GM08714 (cell line): Measurements from ENCODE around the gene DNAJA3.

ENCODE experiments used
- H3K4me3 ChIP-seq: fragments of 200-500 bp; sonication (Bioruptor generic); 2 replicates; pipeline ENCODE4 v1.5.1; 2014; ENCODE audit warnings: mild to moderate bottlenecking, low read length, inconsistent platforms
- ZNF274 ChIP-seq: IDR thresholded peaks from 2 replicates; pipeline ENCODE4 v1.6.1; 2012; ENCODE audit warnings: mild to moderate bottlenecking, low read depth, low read length

The DNAJA3 gene

DNA sequence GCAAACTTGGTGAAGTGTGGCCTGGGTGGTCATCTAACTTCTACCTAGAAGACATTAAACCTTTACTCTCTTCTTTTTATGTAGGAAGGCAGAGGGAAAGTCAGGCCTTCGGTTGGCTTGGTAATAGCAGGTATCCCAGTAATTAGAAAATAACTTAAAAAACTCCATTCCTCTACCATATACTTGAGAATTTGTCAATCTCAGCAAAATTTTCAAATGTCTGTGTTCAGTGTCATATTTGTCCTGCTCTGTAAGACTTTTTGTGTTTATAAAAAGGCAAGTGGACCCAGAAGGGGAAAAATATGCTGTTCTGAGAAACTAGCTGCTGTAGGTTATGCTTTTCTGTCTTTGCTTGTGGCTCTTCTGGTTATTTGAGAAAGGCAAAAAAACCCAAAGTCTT is 56.3 kb downstream of the DNAJA3 start:
- no peak for TF ChIP-seq ZNF274
- no peak overlapping the region for H3K4me3 ChIP-seq

DNA sequence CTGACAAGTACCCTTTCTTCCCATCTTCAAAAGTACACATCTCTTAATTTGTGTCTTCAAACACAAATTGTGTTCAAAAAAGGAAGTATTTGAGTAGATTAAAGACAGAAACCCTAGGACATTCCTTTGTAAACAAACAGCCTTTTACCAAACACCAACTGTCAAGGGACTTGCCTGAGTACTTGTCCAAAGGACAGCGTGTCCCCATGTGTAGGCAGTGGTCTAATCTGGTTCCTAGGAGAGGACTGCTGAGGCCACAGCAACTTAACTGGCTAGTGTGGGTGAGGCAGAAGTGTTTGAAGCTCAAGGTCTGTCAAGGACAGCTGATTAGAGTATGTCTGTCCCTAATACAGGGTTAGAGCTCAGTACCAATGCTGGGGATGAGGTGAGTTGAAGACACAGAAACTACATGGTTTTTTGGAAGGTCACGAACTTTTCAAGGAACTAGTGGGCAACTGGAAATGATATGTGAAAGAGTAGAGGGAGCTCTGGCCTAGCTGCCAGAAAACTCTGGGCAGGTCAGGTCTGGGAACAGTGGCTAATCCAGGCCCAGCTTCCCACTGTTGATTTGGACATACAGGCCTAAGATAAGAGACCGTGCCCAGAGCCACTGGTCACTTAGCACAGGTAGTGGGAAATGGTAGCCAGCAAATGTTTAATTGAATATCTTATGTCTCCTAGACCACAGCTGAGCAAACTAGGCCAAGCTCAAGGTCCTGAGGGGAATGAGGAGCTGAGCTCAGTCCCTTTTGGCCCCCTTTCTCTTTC is 60.6 kb downstream of the DNAJA3 start:
- no peak overlapping the region for H3K4me3 ChIP-seq
- no peak for TF ChIP-seq ZNF274

DNA sequence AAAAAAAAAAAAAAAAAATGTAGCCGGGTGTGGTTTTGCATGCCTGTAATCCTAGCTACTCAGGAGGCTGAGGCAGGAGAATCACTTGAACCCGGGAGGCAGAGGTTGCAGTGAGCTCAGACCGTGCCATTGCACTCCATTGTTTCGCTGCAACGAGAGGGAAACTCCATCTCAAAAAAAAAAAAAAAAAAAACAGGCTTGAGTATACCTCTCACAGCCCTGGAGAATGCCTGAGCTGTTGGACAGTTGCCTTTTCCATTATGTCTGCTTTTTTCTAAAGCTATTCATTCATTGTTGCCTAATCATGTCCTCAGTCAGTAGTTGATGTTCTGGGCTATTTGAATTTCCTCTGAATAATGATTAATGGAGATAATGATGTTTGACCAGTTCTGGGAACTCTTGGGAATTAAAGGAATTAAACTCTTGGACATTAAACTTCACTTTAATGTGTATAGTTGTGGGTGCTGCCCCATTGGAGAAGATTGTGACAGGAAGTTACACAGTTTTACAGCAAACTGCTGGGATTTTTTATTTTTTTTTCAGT is 62.4 kb downstream of the DNAJA3 start:
- H3K4me3 ChIP-seq: no peak overlapping the region
- no peak for TF ChIP-seq ZNF274

DNA sequence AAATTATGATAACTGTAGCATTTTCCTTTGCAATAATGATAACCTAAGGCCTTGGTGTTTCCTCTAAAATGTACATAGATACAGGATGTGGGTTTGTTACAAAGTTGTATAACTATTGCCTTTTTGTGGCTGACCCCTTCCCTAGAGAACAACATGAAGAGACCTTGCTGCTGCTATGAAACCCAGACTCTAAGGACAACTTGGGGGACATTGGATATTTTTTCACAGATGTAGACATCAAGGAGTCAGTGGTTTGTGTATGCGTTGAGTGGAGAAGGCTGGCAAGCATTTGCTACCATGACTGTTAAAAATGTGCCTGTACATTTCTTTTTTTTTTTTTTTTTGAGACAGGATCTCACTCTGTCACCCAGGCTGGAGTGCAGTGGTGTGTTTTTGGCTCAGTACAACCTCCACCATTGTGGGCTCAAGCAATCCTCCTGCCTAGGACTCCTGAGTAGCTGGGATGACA is 62.9 kb downstream of the DNAJA3 start:
- H3K4me3 ChIP-seq: no peak overlapping the region
- TF ChIP-seq ZNF274: no peak

DNA sequence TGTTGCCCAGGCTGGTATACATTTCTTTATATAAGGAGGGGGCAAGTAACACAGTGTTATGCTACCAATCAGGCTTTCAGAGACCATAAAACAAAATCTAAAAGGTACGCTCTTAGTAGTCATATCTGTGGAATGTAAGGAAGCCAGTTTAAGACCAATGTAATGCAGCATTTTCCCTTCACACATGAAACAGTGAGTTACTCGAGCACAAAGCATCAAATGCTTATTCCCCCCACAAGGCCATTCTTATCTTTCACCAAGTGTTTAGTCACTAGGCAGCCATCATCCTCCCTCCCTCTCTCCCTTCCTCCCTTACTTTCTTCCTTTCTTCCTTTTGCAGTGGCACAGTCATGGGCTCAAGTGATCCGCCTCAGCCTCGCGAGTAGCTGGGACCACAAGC is 63.4 kb downstream of the DNAJA3 start:
- H3K4me3 ChIP-seq: no peak overlapping the region
- TF ChIP-seq ZNF274: no peak

DNA sequence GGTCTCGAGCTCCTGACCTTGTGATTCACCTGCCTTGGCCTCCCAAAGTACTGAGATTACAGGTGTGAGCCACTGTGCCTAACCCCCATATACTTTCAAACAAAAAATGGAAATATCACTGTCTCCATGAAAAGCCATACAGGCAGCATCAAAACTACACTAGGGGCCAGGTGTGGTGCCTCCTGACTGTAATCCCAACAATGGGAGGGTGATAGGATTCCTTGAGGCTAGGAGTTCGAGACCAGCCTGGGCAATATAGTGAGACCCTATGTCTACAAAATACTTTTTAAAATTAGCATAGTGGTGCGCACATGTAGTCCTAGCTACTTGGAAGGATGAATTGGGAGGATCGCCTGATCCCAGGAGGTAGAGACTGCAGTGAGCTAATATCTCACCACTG is 66.2 kb downstream of the DNAJA3 start:
- TF ChIP-seq ZNF274: no peak
- H3K4me3 ChIP-seq: no peak overlapping the region

DNA sequence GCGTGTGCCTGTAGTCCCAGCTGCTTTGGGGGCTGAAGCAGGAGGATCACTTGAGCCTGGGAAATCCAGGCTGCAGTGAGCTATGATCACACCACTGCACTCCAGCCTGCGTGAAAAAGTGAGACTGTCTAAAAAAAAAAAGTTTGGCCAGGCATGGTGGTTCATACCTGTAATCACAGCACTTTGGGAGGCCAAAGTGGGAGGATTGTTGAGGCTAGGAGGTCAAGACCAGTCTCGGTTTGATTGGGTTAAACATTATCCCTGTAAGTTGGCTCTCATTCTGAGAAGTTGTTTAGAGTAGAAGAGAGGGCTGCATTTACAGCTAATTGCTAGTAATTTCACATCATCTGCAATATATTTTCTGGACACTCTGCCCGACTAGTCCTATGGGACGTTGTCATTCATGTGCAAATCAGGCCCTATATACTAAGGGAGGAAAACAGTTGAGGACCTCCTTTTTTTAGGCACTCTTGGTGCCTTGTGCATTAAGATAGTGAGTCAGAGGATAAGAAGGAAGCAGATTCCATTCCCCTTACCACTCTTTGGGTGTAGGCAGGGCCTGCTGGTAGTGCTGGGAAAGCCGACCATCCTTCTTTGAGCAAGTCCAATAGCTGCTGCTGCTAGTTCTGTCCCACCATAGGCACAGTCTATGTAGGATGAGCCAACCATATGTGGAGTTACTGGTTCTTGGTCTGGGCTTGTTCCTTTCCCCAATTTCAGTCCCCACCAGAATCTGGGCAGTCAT is 69.2 kb downstream of the DNAJA3 start:
- H3K4me3 ChIP-seq: no peak overlapping the region
- TF ChIP-seq ZNF274: no peak

DNA sequence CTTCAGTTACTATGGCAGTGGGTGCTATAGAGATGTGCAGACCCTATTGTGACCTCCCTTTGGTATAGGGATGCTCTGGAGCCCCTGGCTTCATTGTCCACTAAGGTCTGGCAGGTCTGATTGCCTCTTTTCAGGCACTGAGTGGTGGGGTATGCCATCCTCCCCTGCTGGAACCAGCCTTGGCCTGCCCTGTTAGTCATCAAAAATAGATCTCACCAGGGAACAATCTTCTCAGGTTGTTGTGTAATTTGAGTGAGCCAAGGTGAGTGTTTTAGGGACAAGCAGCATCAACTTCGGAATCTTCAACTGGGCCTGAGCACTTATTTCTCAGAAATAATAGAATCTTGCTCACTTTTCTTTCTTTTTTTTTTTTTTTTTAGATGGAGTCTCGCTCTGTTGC is 70.1 kb downstream of the DNAJA3 start:
- TF ChIP-seq ZNF274: no peak
- H3K4me3 ChIP-seq: no peak overlapping the region

DNA sequence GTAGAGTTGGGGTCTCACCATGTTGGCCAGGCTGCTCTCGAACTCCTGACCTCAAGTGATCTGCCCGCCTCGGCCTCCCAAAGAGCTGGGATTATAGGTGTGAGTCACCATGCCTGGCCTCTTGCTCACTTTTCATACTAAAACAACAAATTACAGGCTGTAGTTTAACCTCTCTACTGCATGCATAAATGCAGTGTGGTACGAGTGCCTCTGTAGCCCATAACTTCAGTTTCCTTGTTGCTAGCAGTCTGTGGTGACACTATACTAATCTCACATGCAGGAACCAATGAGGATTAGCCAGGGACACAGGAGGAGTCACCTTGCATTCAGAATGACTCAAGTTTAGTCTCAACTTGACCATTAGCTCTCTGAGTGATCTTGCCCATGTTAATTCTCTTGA is 70.6 kb downstream of the DNAJA3 start:
- no peak overlapping the region for H3K4me3 ChIP-seq
- no peak for TF ChIP-seq ZNF274

DNA sequence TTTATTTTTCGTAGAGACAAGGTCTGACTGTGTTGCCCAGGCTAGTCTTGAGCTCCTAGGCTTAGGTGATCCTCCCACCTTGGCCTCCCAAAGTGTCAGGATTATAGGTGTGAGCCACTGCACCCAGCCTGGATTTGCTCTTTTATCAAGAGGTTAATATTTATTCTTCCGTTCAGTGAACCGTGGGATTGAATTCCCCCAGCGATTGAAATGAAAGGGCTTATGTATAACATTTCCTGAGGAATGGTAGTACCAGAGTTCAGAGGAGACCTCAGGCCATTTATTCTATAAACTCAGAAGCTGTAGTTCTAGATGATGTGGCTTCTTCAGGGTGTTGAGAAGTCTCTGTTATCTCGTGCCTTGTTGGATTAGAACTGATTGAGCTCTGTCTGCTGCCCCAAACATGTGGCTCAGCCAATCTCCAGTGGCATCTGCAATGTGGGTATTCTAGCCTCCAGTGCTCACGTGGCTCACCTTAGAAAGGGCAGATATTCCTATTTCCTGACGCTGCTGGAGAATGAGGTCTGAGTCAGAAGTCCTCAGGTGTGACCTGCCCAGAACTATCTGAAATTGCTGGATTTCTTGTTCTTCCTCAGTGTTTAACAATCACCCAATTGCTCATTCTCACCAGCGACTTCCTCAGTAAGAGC is 73.0 kb downstream of the DNAJA3 start:
- H3K4me3 ChIP-seq: no peak overlapping the region

DNA sequence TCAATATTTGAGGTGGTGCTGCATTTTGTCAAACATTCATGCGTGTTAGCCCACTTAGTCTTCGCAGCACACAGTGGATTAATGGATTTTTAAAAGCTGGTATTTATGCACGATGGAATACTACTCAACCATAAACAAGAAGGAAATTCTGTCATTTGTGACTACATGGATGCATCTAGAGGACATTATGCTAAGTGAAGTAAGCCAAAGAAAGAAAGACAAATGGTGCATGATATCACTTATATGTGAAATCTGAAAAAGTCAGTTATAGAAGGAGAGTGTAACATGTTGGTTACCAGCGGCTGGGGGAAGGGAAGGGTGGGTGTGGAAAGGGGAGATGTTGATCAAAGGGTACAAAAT is 73.5 kb downstream of the DNAJA3 start:
- TF ChIP-seq ZNF274: no peak
- H3K4me3 ChIP-seq: no peak overlapping the region

More for the DNA sequence above, 73.0 kb downstream of the DNAJA3 start:
- no peak for TF ChIP-seq ZNF274

DNA sequence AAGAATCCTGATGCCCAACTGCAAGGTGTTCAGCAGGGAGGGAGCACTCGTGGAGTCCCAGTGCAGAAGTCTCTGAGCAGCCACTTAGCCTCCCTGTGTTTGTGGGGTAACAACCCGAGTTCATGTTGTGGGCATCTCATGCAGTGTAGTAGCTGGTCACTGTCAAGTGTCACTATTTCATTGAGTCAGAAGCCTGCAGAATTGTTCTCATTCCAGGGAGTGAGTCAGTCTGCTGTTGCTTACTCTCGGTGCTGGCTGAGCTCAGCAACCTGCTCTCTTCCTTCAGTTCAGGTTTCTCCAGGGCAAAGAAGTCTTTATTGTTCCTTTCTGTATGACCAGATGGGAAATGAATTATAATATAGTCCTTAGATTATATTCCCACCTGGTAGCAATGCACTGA is 74.6 kb downstream of the DNAJA3 start:
- no peak overlapping the region for H3K4me3 ChIP-seq
- TF ChIP-seq ZNF274: no peak

DNA sequence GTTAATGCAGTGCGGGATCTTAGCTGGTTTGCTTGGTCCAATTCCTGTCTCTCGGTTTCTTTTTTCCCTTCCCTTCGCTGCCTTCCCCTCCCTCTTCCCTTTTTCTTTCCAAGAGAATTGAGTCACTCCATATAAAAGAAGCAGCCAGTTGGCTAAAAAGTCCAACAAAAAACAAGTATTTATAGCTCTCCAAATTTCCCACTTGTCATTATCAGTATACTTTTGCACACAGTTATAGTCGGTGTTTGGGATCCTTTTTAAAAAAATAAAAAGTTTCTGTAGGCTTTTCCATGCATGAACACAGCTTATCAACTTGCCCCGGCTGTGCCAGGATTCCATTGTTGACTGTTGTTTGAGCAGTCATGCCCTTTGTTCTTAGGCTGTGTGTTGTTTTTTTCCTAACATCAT is 75.4 kb downstream of the DNAJA3 start:
- no peak for TF ChIP-seq ZNF274
- no peak overlapping the region for H3K4me3 ChIP-seq

DNA sequence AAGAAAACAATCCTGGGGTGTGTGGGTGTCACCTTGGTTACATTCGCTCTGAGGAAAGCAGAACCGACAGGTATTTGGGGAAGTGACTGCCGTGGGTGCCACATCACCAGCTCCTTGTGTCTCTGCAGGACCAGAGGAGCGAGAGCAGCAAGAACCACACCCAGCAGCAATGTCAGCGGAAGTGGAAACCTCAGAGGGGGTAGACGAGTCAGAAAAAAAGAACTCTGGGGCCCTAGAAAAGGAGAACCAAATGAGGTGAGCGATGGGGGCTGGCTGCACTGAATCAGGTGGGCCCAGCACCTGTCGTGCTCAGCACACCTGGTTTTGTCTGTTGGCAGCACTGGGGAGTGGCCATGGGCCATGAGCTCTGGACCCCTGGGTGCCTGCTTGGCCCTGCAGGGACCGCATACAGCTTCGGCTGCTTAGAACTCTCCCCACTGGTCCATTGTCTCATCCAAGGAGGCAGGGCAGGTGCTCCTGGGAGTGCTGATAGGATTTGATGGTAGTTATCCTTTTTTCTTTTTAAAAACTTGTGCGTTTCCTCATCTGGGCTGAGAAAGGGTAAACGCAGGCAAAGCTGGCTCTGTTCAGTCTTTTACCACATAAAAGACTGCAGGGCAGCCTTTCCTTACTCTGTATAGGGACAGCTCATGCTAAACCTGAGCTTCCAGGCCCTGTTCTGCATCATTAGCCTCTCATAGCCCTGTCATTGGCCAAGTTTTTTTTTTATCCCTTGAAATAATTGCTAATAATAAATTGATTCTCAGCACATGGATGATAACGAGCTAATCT is 79.9 kb downstream of the DNAJA3 start:
- no peak overlapping the region; the same call in 1 of the 2 replicates for H3K4me3 ChIP-seq
- TF ChIP-seq ZNF274: no peak
